DMS53 treated with DMSO at 0.1 percent for 48 hours (cell line): ENCODE results near the gene ZNF487.
"Not testable (repeated sequence)": the region's sequence is repeated elsewhere in the genome, so short reads cannot be mapped to it uniquely, and the experiment has no call there.

Experiments
- DNase-seq: peaks from one replicate; lab custom pipeline; 2025; ENCODE audit not compliant: unreplicated experiment; lab: John Stamatoyannopoulos, UW

Gene ZNF487

DNA sequence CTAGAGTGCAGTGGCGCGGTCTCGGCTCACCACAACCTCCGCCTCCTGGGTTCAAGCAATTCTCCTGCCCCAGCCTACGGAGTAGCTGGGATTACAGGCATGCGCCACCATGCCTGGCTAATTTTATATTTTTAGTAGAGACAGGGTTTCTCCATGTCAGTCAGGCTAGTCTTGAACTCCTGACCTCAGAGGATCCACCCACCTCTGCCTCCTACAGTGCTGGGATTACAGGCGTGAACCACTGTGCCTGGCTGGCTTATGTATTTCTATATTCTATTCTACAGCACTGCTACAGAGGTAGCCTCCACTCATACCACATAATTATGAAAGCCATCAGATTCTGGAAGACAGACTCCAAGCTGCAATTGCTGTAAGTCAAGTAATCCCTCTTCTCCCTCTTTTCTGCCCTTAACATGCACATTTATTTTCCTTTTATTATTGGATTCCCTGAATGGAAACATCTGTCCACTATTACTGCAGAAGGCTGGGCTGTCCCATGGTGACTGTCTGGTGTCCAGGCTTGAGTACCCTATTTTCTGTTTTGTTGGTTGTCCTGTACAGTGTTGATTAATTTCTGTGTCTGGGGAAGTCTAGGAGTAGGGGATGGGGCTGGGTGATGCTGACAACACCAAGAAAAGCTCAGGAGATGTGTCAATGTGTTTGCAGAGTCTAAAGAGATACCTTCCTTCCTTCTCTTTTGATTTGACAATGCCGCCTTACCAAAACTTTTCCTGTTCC, 5.8 kb upstream of the ZNF487 start:
- no peak for DNase-seq

DNA sequence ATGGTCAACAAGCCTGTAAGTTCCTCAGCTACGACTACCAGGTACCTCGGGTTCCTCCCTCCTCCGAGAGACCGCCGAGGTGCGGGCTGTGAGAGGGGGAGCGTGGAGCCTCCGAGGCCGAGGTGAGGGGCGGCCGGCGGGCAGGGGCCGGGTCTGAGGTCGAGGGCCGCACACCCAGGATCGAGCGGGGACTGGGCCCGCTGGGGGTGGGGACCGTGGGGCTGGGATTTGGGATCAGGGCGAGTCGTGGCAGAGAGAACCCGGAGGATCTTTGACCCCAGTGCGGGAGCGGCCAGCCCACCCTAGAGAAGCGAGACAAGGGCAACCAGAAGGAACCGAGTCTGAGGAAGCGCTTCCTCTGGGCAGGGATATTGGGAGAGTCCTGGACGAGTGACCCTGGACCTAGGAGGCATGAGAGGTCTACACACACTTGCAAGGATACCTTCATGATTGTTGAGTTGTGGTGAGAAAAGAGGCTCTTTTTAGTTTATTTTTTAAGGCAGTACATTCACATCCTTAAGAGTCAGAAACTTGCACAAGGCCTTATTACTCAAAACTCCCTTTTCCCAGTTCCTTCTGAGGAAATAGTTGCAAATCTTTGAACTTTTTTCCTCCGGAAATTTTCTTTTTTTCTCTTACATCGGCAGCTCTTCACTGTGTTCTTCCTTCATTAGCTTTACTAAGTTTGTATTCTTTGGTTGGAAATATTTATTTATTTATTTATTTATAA, 395 bp downstream of the ZNF487 start:
- DNase-seq: no peak

DNA sequence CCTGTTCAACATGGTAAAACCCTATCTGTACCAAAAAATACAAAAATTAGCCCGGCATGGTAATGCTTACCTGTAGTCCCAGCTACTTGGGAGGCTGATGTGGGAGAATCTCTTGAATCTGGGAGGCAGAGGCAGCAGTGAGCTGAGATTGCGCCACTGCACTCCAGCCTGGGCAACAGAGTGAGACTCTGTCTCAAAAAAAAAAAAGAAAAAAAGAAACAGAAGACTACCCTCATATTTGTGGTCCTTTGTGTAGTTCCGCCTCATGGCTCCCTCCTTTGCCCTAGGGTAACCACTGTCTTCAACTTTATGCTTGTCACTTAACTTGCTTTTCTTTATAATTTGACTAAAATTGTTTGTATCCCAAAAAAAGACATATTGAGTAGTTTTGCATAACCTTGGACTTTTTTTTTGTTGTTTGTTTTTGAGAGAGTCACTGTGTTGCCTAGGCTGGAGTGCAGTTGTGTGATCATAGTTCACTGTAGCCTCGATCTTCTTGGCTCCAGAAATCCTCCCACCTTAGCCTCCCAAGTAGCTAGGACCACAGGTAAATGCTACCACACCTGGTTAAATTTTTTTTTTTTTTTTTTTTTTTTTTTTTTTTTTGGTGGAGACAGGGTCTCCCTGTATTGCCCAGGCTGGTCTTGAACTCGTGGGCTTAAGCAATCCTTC, 3.7 kb downstream of the ZNF487 start:
- no peak for DNase-seq

DNA sequence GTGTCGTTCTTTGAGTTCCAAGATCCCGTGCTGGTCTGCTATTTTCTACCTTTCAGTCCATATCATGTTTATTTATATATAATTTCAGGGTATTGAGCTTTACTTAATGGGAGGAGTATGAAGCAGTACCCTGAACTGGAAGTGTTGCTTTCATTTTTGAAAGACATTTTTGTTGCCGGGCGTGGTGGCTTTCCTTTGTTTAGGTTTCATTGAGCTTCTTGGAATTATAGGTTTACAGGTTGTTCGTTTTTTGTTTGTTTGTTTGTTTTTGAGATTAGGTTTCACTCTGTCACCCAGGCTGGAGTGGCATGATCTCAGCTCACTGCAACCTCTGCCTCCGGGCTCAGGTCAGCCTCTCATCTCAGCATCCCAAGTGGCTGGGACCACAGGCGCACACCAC, 7.4 kb downstream of the ZNF487 start:
- DNase-seq: no peak

DNA sequence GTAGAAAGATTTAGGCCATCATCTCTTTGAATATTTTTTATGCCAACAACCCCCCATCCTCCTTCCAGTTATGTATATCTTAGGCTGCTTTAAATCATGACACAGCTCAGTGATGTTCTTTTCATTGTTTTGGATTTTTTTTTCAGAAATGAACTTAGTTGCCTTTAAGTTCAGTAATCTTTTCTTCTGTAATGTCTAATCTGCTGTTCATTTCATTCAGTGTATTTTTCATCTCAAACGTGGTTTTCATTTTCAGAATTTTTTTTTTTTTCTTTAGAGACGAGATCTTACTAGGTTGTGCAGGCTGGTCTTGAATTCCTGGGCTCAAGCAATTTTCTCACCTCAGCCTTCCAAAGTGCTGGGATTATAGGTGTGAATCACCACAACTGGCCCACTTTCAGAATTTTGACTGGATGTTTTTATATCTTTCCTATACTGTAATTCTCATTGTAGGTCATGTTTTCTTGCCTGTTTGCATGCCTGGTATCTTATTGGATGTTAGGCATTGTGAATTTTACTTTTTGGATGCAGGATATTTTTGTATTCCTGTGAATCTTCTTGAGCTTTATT, 8.1 kb downstream of the ZNF487 start:
- no peak for DNase-seq

DNA sequence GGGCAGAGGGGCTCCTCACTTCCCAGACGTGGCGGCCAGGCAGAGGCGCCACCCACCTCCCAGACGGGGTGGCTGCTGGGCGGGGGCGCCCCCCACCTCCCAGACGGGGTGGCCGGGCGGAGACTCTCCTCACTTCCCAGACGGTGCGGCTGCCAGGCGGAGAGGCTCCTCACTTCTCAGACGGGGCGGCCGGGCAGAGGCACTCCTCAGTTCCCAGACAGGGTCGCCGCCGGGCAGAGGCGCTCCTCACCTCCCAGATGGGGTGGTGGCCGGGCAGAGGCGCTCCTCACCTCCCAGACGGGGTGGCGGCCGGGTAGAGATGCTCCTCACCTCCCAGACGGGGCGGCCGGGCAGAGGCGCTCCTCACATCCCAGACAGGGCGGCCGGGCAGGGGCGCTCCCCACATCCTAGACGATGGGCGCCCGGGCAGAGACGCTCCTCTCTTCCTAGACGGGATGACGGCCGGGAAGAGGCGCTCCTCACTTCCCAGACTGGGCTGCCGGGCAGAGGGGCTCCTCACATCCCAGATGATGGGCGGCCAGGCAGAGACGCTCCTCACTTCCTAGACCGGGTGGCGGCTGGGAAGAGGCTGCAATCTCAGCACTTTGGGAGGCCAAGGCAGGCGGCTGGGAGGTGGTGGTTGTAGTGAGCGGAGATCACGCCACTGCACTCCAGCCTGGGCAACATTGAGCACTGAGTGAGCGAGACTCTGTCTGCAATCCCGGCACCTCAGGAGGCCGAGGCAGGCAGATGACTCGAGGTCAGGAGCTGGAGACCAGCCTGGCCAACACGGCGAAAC, 9.5 kb downstream of the ZNF487 start:
- not testable (repeated sequence) for DNase-seq

DNA sequence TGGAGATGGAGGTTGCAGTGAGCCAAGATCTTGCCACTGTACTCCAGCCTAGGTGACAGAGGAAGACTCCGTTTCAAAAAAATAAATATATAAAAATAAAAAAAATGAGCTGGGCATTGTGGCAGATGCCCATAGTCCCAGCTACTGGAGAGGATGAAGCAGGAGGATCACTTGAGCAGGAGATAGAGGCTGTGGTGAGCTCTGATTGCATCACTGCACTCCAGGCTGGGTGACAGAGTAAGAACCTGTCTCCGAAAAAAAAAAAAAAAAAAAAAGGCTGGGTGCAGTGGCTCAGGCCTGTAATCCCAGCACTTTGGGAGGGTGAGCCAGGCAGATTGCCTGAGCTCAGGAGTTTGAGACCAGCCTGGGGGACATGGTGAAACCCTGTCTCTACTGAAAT, 11.8 kb downstream of the ZNF487 start:
- no peak for DNase-seq

DNA sequence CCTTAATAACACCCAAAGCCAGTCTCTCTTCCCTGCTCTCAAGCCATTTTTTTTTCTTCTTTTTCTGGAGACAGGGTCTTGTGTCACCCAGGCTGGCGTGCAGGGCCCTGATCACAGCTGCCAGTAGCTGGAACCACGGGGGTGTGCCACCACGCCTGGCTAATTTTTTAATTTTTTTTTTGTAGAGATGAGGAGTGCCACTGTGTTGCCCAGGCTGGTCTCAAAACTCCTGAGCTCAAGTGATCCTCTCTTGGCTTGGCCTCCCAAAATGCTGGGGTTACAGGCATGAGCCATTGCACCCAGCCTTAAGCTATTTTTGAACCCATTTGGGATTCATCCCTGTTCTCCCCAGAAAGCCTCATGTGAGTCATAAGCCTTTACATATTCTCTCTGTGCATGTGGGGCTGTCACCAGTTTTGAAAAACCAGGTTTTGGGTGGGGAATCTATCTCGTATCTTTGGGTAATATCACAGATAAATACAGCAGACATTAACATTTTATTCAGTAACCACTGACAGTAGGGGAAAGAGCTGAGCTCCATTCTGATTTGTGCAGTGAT, 15.5 kb downstream of the ZNF487 start:
- no peak for DNase-seq

DNA sequence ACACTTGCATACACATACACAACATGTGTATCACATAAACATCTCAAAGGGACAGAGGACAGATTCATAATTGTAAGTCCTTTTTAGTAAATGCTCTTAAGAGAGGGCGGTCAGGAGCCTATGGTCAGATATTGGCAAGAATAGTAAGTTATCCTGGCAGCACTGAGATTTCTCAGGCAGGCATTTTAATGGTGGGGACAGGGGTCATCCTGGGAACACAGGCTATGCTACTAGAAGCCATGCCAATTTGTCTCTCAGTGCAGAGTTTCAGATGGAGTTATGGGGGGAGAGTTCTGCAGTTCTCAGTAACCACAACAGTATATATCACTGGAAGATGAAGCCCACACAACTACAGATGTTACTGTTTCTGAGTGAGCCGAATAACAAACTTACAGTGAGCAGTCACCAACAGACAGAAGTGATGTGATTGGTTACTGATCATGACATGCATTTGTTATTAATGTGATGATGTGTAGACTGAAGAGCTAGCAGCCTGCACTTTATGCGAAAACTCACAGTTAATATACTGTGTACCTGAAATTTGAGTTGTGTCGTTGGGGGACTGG, 16.4 kb downstream of the ZNF487 start:
- no peak for DNase-seq

DNA sequence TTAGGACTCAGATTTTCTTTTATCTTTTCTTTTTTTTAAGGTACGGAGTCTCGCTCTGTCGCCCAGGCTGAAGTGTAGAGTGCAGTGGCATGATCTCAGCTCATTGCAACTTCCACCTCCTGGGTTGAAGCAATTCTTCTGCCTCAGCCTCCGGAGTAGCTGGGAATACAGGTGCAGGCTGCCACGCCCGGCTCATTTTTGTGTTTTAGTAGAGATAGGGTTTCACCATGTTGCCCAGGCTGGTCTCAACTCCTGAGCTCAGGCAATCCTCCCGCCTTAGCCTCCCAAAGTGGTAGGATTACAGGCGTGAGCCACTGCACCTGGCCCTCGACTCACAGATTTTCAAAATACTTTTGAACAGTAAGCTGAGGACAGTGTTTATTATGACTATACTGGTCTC, 17.1 kb downstream of the ZNF487 start:
- not testable (repeated sequence) for DNase-seq

DNA sequence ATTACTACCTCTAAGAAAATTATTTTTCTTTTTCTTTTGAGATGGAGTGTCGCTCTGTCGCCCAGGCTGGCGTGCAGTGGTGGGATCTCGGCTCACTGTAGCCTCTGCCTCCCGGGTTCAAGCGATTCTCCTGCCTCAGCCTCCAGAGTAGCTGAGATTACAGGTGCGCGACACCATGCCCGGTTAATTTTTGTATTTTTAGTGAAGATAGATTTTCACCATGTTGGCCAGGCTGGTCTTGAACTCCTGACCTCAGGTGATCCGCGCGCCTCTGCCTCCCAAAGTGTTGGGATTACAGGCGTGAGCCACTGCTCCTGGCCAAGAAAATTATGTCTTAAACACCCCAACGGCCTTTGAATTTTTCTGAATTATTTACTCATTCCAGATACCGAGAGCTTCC, 19.6 kb downstream of the ZNF487 start:
- not testable (repeated sequence) for DNase-seq

DNA sequence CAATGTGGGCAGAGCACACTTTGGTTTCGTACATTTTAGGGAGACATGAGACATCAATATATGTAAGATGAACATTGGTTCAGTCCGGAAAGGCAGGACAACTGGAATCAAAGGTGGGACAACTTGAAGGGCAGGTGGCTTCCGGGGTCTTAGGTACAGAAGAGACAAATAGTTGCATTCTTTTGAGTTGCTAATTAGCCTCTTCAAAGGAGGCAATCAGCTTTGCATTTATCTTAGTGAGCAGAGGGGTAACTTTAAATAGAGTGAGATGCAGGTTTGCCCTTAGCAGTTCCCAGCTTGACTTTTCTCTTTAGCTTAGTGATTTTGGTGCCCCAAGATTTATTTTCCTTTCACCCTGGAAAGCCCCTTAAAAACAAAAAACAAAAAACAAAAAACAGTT, 21.3 kb downstream of the ZNF487 start:
- DNase-seq: no peak

DNA sequence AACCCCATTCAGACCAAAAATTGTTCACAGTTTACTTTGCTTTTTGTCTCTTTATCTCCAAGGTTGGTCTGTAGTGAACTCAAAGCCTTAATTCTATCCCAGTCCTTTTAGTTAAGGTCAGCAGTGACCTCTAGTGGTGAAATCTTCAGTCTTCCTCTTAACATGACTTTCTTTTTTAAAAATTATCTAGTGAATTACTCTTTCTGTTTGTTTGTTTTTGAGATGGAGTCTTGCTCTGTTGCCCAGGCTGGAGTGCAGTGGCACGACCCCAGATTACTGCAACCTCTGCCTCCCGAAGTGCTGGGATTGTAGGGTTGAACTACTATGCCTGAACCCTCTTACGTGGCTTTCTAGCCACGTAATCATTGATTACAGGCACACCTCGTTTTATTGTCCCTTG, 25.0 kb downstream of the ZNF487 start:
- DNase-seq: peak; percentile 74

DNA sequence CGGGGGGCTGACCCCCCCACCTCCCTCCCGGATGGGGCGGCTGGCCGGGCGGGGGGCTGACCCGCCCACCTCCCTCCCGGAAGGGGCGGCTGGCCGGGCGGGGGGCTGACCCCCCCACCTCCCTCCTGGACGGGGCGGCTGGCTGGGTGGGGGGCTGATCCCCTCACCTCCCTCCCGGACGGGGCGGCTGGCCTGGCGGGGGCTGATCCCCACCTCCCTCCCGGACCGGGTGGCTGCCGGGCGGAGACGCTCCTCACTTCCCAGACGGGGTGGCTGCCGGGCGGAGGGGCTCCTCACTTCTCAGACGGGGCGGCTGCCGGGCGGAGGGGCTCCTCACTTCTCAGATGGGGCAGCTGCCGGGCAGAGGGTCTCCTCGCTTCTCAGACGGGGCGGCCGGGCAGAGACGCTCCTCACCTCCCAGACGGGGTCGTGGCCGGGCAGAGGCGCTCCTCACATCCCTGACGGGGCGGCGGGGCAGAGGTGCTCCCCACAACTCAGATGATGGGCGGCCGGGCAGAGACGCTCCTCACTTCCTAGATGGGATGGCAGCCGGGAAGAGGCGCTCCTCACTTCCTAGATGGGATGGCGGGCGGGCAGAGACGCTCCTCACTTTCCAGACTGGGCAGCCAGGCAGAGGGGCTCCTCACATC, 28.3 kb downstream of the ZNF487 start:
- DNase-seq: not testable (repeated sequence)

DNA sequence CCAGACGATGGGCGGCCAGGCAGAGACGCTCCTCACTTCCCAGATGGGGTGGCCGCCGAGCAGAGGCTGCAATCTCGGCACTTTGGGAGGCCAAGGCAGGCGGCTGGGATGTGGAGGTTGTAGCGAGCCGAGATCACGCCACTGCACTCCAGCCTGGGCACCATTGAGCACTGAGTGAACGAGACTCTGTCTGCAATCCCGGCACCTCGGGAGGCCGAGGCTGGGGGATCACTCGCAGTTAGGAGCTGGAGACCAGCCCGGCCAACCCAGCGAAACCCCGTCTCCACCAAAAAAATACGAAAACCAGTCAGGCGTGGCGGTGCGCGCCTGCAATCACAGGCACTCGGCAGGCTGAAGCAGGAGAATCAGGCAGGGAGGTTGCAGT, 28.8 kb downstream of the ZNF487 start:
- DNase-seq: not testable (repeated sequence)

DNA sequence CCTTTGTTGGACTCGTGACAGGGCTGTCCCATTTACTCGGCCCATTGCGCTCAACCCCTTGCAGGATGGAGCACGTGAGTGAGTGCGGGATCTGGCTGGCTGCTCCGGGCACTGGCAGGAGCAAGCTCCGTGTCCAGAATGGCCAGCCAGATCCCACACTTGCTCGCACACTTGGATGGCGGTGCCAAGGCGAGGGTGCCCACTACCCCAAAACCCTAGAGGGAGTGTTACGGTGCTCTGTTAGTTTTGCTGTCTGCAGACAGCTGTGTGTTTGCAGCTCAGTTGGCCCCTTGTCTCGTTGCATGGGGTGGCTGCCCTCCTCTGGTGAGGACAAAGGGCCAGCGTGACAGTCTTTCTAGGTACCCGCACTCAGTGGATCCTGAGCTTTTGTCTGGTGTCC, 34.2 kb downstream of the ZNF487 start:
- DNase-seq: no peak

DNA sequence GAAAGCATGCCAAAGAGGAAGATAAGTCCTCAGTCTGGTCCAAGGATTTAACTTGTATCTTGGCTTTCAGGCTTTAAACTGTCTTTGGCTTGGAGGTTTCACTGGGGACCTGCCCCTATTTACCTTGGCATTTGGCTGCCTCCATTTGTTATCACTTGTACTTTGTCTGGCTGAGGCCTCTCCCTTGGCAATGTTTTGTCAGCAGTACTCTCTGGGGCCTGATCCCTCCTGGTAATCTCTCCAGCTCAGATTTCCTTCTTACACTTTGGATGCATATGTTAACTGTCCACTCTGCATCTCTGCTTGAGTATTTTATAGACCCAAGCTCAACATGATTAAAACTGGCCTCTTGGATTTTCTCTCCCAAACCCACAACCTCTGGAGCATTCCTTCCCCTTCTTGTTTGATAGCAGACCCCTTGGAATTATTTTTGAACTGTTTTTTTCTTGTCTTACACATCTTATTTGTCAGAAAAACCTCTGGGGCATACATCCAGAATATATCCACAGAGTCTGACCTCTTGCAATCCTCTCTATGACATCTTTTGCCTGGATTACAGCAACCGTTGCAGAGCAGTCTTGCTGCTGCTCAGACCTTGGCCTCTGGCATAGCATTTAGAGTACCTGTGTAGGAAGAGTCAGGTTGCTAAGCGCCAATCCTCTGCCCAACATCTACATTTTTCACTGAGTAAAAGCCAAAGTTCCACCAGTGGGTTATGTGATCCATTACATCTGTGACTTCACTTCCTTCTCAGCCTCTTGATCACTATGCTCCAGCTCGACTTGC, 35.2 kb downstream of the ZNF487 start:
- no peak for DNase-seq

DNA sequence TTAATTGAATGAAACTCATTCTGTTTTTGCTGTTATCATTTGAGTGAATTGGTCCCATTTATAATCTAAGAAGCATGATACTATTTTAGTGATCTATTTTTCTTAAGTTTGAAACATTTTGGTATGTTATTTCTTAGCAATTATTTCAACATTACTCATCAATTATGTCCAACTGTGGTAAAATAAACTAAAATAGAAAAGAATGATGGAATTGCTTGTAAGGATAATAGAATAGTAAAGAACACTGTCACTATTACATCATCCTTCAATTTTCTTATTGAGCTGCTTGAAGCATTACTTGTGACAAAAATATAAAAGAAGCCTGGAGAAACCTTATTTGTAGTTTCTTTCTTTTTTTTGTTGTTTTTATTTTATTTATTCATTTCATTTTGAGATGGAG, 42.4 kb downstream of the ZNF487 start:
- DNase-seq: no peak
